GM23338 (cell line): ENCODE data around the gene IRAK1BP1. TPM values are rescaled to one million over a fixed set of nuclear protein-coding genes. Genes with fewer than 3 reads are reported as not detected.

Experiments used
- ATAC-seq: fragments of 200-7000 bp; cut with Tn5 transposase; 3 replicates; pipeline ENCODE4 v1.9.1; 2020
- DNase-seq: peaks from one replicate; pipeline ENCODE4 v3.0.0-alpha.2; 2015; ENCODE audit warnings: low spot score
- H2AFZ ChIP-seq: fragments of 200-600 bp; sonication (generic); 2 replicates; pipeline ENCODE4 v1.8.0; 2016; ENCODE audit warnings: antibody characterized with exemption, mild to moderate bottlenecking, moderate library complexity
- H3F3A ChIP-seq: fragments of 200-600 bp; sonication (generic); replicated peaks from 2 replicates; pipeline ENCODE4 v1.8.0; 2017; ENCODE audit warnings: antibody characterized with exemption, mixed run types, low read depth
- H3K27ac ChIP-seq: fragments of 200-600 bp; sonication (generic); 2 replicates; pipeline ENCODE4 v1.6.1; 2016; ENCODE audit warnings: low read depth
- H3K27me3 ChIP-seq: fragments of 200-600 bp; sonication (generic); 2 replicates; pipeline ENCODE4 v1.8.0; 2016; ENCODE audit warnings: mild to moderate bottlenecking, mixed run types, moderate library complexity; ENCODE audit not compliant: insufficient read depth
- H3K36me3 ChIP-seq: fragments of 200-600 bp; sonication (generic); 2 replicates; pipeline ENCODE4 v1.8.0; 2016; ENCODE audit warnings: mild to moderate bottlenecking; ENCODE audit not compliant: insufficient read depth
- H3K4me1 ChIP-seq: fragments of 200-600 bp; sonication (generic); 2 replicates; pipeline ENCODE4 v1.8.0; 2016; ENCODE audit warnings: mild to moderate bottlenecking, moderate library complexity; ENCODE audit not compliant: insufficient read depth
- H3K4me2 ChIP-seq: fragments of 200-600 bp; sonication (generic); 2 replicates; pipeline ENCODE4 v1.7.1; 2017; ENCODE audit warnings: mixed run types
- H3K4me3 ChIP-seq: fragments of 200-600 bp; sonication (generic); 2 replicates; pipeline ENCODE4 v1.6.1; 2016; ENCODE audit warnings: mixed run types
- H3K79me2 ChIP-seq: fragments of 200-600 bp; sonication (generic); replicated peaks from 2 replicates; pipeline ENCODE4 v1.8.0; 2017; ENCODE audit warnings: mild to moderate bottlenecking; ENCODE audit not compliant: insufficient read depth
- H3K9me2 ChIP-seq: fragments of 200-600 bp; sonication (generic); 2 replicates; pipeline ENCODE4 v1.8.0; 2017; ENCODE audit not compliant: insufficient read depth
- H4K20me1 ChIP-seq: fragments of 200-600 bp; sonication (generic); replicated peaks from 2 replicates; pipeline ENCODE4 v1.8.0; 2017; ENCODE audit warnings: mild to moderate bottlenecking; ENCODE audit not compliant: insufficient read depth
- H3K27ac Mint-ChIP-seq: 2 replicates; pipeline ENCODE4 v1.8.0; 2020; ENCODE audit warnings: inconsistent platforms, mild to moderate bottlenecking, moderate library complexity, mixed read lengths
- H3K27me3 Mint-ChIP-seq: 3 replicates; pipeline ENCODE4 v1.8.0; 2022; ENCODE audit warnings: low read depth, mild to moderate bottlenecking, moderate library complexity, mixed read lengths, inconsistent platforms; ENCODE audit not compliant: insufficient read depth, poor library complexity
- H3K36me3 Mint-ChIP-seq: 3 replicates; pipeline ENCODE4 v1.8.0; 2021; ENCODE audit warnings: low read depth, mild to moderate bottlenecking, inconsistent platforms, moderate library complexity, mixed read lengths
- H3K4me1 Mint-ChIP-seq: 3 replicates; pipeline ENCODE4 v1.8.0; 2020; ENCODE audit warnings: mild to moderate bottlenecking, inconsistent platforms, mixed read lengths
- H3K4me3 Mint-ChIP-seq: 3 replicates; pipeline ENCODE4 v1.8.0; 2021; ENCODE audit warnings: moderate library complexity, mild to moderate bottlenecking, inconsistent platforms, mixed read lengths
- H3K9me3 Mint-ChIP-seq: 3 replicates; pipeline ENCODE4 v1.8.0; 2020; ENCODE audit warnings: moderate library complexity, mild to moderate bottlenecking, inconsistent platforms, mixed read lengths
- EZH2 ChIP-seq: fragments of 200-600 bp; sonication (generic); IDR thresholded peaks from one replicate; pipeline ENCODE4 v1.8.0; 2017; ENCODE audit warnings: antibody characterized with exemption, mild to moderate bottlenecking, low read depth; ENCODE audit not compliant: unreplicated experiment
- EZH2phosphoT487 ChIP-seq: fragments of 200-600 bp; sonication (generic); IDR thresholded peaks from one replicate; pipeline ENCODE4 v1.8.1; 2018; ENCODE audit warnings: antibody characterized with exemption; ENCODE audit not compliant: unreplicated experiment
- ZNF114 ChIP-seq: fragments of 250-450 bp; sonication (Bioruptor Pico); IDR thresholded peaks from 2 replicates; pipeline ENCODE4 v1.5.0; 2020; ENCODE audit warnings: mild to moderate bottlenecking, moderate library complexity
- polyA plus RNA-seq: library from polyadenylated mRNA; unstranded; fragments of >200 nt; fragmentation: Nextera tagmentation; extraction: Ambion mirVana; gene quantifications from 2 replicates; pipeline ENCODE4 v1.2.1, GENCODE V29; 2016
- total RNA-seq: library from RNA; depleted of rRNA; stranded (reverse); fragments of >200 nt; shearing (Covaris generic); gene quantifications from 2 replicates; pipeline ENCODE4 v1.2.3, GENCODE V29; 2014
- TF ChIP-seq, protein P1 (sequence below): IDR thresholded peaks from 2 replicates; pipeline ENCODE4 v1.6.1; 2016; ENCODE audit warnings: antibody characterized with exemption
- TF ChIP-seq, protein P2 (sequence below): IDR thresholded peaks from one replicate; pipeline ENCODE4 v1.6.1; 2018; ENCODE audit warnings: antibody characterized with exemption; ENCODE audit not compliant: unreplicated experiment

IRAK1BP1 gene
- total and polyA plus RNA-seq, 2 experiments from 2014 or later: 12.8 to 13.5 TPM

DNA sequence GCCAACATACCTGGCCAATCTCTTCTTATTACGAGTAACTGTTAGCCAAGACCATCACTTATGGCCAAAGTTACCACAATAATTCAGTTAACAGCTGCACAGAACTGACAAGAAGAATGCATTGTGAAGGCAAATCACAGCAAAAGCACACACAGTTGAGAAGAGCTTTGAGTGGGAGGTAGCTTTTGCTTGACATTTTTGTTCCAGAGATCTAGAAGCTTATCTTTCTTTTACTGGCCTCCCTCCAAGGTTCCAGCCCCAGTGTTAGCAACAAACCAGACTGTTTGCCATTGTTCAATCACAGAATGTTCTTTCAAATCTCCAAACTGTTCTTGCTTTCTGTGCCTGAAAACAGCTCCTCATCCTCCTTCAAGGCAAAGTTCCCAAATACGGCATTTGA, 35.9 kb upstream of the IRAK1BP1 start:
- H3K27me3 ChIP-seq: no peaks in the 10 kb centered on the region
- no peaks in the 10 kb centered on the region for H3K36me3 ChIP-seq
- no peak overlapping the region for H3K4me2 ChIP-seq
- H4K20me1 ChIP-seq: no peaks in the 10 kb centered on the region
- no peaks in the 10 kb centered on the region for H3K9me3 Mint-ChIP-seq
- no peaks in the 10 kb centered on the region for H3K27me3 Mint-ChIP-seq
- H2AFZ ChIP-seq: no peak overlapping the region
- H3F3A ChIP-seq: no peaks in the 10 kb centered on the region
- H3K4me1 ChIP-seq: no peaks in the 10 kb centered on the region
- H3K27ac ChIP-seq: no peak overlapping the region
- no peaks in the 10 kb centered on the region for H3K79me2 ChIP-seq
- no peak overlapping the region for H3K27ac Mint-ChIP-seq
- H3K9me2 ChIP-seq: no peaks in the 10 kb centered on the region; the same call in 1 of the 2 replicates
- no peak overlapping the region for H3K4me3 ChIP-seq
- DNase-seq (no peak), ATAC-seq (no peak)
- H3K36me3 Mint-ChIP-seq: no peaks in the 10 kb centered on the region
- no peak overlapping the region for H3K4me3 Mint-ChIP-seq
- no peak for TF ChIP-seq EZH2phosphoT487
- TF ChIP-seq, protein P1, sequence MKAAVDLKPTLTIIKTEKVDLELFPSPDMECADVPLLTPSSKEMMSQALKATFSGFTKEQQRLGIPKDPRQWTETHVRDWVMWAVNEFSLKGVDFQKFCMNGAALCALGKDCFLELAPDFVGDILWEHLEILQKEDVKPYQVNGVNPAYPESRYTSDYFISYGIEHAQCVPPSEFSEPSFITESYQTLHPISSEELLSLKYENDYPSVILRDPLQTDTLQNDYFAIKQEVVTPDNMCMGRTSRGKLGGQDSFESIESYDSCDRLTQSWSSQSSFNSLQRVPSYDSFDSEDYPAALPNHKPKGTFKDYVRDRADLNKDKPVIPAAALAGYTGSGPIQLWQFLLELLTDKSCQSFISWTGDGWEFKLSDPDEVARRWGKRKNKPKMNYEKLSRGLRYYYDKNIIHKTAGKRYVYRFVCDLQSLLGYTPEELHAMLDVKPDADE: no peak
- TF ChIP-seq, protein P2, sequence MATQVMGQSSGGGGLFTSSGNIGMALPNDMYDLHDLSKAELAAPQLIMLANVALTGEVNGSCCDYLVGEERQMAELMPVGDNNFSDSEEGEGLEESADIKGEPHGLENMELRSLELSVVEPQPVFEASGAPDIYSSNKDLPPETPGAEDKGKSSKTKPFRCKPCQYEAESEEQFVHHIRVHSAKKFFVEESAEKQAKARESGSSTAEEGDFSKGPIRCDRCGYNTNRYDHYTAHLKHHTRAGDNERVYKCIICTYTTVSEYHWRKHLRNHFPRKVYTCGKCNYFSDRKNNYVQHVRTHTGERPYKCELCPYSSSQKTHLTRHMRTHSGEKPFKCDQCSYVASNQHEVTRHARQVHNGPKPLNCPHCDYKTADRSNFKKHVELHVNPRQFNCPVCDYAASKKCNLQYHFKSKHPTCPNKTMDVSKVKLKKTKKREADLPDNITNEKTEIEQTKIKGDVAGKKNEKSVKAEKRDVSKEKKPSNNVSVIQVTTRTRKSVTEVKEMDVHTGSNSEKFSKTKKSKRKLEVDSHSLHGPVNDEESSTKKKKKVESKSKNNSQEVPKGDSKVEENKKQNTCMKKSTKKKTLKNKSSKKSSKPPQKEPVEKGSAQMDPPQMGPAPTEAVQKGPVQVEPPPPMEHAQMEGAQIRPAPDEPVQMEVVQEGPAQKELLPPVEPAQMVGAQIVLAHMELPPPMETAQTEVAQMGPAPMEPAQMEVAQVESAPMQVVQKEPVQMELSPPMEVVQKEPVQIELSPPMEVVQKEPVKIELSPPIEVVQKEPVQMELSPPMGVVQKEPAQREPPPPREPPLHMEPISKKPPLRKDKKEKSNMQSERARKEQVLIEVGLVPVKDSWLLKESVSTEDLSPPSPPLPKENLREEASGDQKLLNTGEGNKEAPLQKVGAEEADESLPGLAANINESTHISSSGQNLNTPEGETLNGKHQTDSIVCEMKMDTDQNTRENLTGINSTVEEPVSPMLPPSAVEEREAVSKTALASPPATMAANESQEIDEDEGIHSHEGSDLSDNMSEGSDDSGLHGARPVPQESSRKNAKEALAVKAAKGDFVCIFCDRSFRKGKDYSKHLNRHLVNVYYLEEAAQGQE: no peak
- no peaks in the 10 kb centered on the region for H3K4me1 Mint-ChIP-seq

DNA sequence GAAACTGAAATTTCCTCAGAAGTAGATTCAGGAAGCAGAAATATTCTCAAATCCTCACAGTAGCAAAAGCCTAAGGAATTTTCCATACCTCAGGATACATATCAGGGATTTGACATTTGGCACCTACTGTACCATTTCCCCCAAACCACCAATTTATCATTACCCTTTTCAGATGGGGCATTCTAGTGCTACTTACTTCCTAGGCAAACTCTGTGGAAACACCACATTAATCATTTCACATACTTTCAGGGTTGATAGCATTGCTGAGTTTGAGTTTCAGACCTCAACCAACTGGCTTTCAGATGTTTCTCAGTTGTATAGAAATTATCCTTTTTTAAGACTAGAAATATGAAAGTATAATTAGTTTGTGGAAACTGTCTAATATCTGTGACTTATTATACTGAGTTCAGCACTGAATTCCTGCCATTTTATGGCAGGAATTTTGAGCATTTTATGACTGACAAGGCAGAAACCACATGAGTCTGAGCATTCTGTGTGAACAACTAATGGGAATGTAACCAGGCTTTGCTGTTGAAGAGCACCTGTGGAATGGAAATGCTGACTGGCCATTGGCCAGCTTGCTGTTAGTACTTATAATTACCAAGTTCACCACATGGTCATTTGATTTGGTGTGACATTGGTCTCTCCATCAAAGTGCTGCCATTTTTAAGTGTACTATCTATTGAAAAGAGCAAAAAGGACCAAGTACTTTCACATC, 35.1 kb upstream of the IRAK1BP1 start:
- ATAC-seq: no peak
- Mint-ChIP-seq H3K27me3 (no peaks in the 10 kb centered on the region), H3K27ac (no peak overlapping the region), H3K9me3 (no peaks in the 10 kb centered on the region), H3K4me3 (no peak overlapping the region), H3K36me3 (no peaks in the 10 kb centered on the region), H3K4me1 (no peaks in the 10 kb centered on the region)
- Histone ChIP-seq H3K27ac (no peak overlapping the region), H2AFZ (no peak overlapping the region), H3K4me2 (no peak overlapping the region), H4K20me1 (no peaks in the 10 kb centered on the region), H3K4me1 (no peaks in the 10 kb centered on the region), H3F3A (no peaks in the 10 kb centered on the region), H3K4me3 (no peak overlapping the region), H3K9me2 (no peaks in the 10 kb centered on the region; the same call in 1 of the 2 replicates), H3K36me3 (no peaks in the 10 kb centered on the region), H3K79me2 (no peaks in the 10 kb centered on the region), H3K27me3 (no peaks in the 10 kb centered on the region)
- no peak for DNase-seq
- TF ChIP-seq EZH2 (no peak), ZNF114 (CRISPR knock-in tag) (no peak)
